Thyroid gland (tissue), 4 donors: ENCODE data around the gene GYG1. TPM values are rescaled to one million over a fixed set of nuclear protein-coding genes. Genes with fewer than 3 reads are reported as not detected.

Experiments used
- DNase-seq, 2 donors: peaks; one replicate each; pipeline ENCODE4 v3.0.0-alpha.2; 2019
- H3K27ac ChIP-seq, 3 donors: fragments of 200-600 bp; sonication (generic); 1 replicate in 2 of 3; 2 replicates in 1 of 3; pipeline ENCODE4 v1.5.1; 2016 to 2019; ENCODE audit warnings: mild to moderate bottlenecking in 1 of 3, moderate library complexity in 1 of 3
- H3K27me3 ChIP-seq: fragments of 200-600 bp; sonication (generic); one replicate; pipeline ENCODE4 v1.5.1; 2019
- H3K36me3 ChIP-seq, 2 donors: fragments of 200-600 bp; sonication (generic); one replicate each; pipeline ENCODE4 v1.5.1; 2016 to 2019
- H3K4me1 ChIP-seq, 2 donors: fragments of 200-600 bp; sonication (generic); one replicate each; pipeline ENCODE4 v1.5.1; 2017 to 2019
- H3K4me3 ChIP-seq, 3 donors: fragments of 200-600 bp; sonication (generic); replicated peaks in 1 of 3; 1 replicate in 2 of 3; 2 replicates in 1 of 3; pipeline ENCODE4 v1.5.1; 2016; ENCODE audit warnings: mild to moderate bottlenecking in 1 of 3
- H3K9me3 ChIP-seq: fragments of 200-600 bp; sonication (generic); one replicate; pipeline ENCODE4 v1.5.1; 2017
- CTCF ChIP-seq, 6 experiments: fragments of 200-600 bp in 3 of 6; fragments of 450-650 bp in 3 of 6; sonication (generic) in 3 of 6; IDR thresholded peaks; one replicate each; pipeline ENCODE4 v1.5.1; 2016 to 2019; ENCODE audit warnings: antibody characterized with exemption in 6 of 6, mild to moderate bottlenecking in 2 of 6, inconsistent platforms in 1 of 6, moderate library complexity in 1 of 6
- POLR2A ChIP-seq, 2 donors: fragments of 450-650 bp; IDR thresholded peaks; one replicate each; pipeline ENCODE4 v1.6.1; 2017; ENCODE audit warnings: antibody characterized with exemption in 2 of 2, mild to moderate bottlenecking in 2 of 2, moderate library complexity in 1 of 2
- WGBS, 2 donors: methylation state at CpG; one replicate each; pipeline ENCODE4 v1.1.5; 2017; 5-methylcytosine and 5-hydroxymethylcytosine counted together
- intact Hi-C: fragments of 100-400 bp; cut with DNase I; formaldehyde crosslinking; loops from one replicate; pipeline ENCODE4 v1.15.1; 2023
- total RNA-seq, 4 donors: library from RNA; depleted of rRNA; stranded (reverse); fragments of >200 nt; gene quantifications; one replicate each; pipeline ENCODE4 v1.2.3, GENCODE V29; 2016

The GYG1 gene
- total RNA-seq, 4 donors from 2014 or later = 26.4 to 86.3 (median 29.3) TPM

- Histone ChIP-seq H3K9me3 (no peaks in the 10 kb centered on the region), H3K36me3 (peaks cover 5 to 10% of the 10 kb centered on the region in 2 donors), H3K4me3 (no peak overlapping the region), H3K4me1 (peaks cover 0 to 3% of the 10 kb centered on the region in 2 donors), H3K27me3 (no peaks in the 10 kb centered on the region), H3K27ac (no peak overlapping the region)
- DNase-seq = no peak
- TF ChIP-seq CTCF (IDR thresholded peaks at IDR 0.05) (no peak), POLR2A (IDR thresholded peaks at IDR 0.05) (no peak)
- intact Hi-C loops = no loop called here
- 94 to 95% methylated on average over 4 of the region's 4 CpGs for WGBS, 2 donors
Observed at GRCh38 chr3:149019580-149019979, 28.2 kb downstream of the GYG1 start.

DNA sequence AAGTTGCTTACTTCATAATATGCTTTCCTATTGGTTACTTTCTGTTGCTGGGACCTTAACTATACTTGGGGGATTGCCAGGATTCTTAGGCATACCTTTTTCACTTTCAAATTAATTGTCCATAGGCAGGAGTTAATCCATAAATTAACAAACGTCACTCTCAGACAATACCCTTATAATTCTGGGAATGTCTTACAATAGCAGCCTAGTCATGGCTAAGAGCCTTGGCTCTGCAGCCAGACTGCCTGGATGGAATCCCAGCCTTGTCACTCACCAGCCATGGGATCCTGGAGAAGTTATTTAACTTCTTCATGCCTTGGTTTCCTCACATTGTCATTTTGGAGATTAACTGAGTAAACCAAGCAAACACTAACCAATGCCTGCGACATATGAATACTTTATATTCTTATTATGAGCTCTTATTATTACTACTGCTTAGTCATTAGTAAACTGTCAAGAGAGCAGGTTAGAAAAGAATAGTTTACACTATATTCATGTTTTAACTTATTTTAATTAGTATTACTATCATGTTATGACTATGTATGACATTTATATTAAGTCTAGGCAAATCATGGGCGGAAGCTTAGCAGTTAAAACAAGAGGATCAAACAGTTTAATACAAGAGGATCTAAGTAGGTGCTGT, 29.0 kb downstream of the GYG1 start:
- peaks cover 13 to 17% of the 10 kb centered on the region in 2 donors for H3K36me3 ChIP-seq
- peaks cover 0 to 3% of the 10 kb centered on the region in 2 donors for H3K4me1 ChIP-seq
- no peak for TF ChIP-seq CTCF (IDR thresholded peaks at IDR 0.05)
- TF ChIP-seq POLR2A (IDR thresholded peaks at IDR 0.05) = no peak
- H3K27me3 ChIP-seq = no peaks in the 10 kb centered on the region
- no peak overlapping the region for H3K4me3 ChIP-seq
- H3K9me3 ChIP-seq = no peaks in the 10 kb centered on the region
- DNase-seq = no peak
- H3K27ac ChIP-seq = no peak overlapping the region
- WGBS, 2 donors = 82 to 83% methylated on average over 3 of the region's 3 CpGs
- intact Hi-C loops = no loop called here

DNA sequence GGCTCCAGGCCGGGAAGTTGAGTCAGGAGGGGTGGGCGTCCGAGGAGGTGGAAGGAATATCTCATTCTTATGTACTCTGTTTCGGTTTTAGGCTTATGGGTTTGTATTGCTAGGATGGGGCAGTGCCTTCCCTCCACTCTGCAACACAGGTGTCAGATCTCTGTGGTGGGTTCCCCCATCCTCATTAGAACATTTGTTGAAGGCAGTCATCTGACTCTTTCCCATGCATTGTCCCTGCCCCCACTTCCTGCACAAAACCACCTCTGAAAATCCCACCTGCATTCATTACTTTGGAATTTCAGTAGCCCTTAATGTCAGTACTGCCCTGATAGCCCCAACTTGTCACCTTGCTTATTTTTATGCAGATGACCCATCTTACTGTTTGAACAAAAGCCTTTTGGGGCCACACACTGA, 29.5 kb downstream of the GYG1 start:
- peaks cover 0 to 3% of the 10 kb centered on the region in 2 donors for H3K4me1 ChIP-seq
- DNase-seq = no peak
- H3K4me3 ChIP-seq = no peak overlapping the region
- H3K27ac ChIP-seq = no peak overlapping the region
- H3K27me3 ChIP-seq = no peaks in the 10 kb centered on the region
- WGBS, 2 donors = 75 to 94% methylated on average over 4 of the region's 4 CpGs
- no peaks in the 10 kb centered on the region for H3K9me3 ChIP-seq
- H3K36me3 ChIP-seq = peaks cover 14 to 19% of the 10 kb centered on the region in 2 donors
- TF ChIP-seq CTCF (IDR thresholded peaks at IDR 0.05) (no peak), POLR2A (IDR thresholded peaks at IDR 0.05) (no peak)
- intact Hi-C loops = no loop called here

- H3K4me1 ChIP-seq = peaks cover 0 to 3% of the 10 kb centered on the region in 2 donors
- H3K27ac ChIP-seq = no peak overlapping the region
- no peaks in the 10 kb centered on the region for H3K9me3 ChIP-seq
- TF ChIP-seq POLR2A (IDR thresholded peaks at IDR 0.05) (no peak), CTCF (IDR thresholded peaks at IDR 0.05) (no peak)
- no peak overlapping the region for H3K4me3 ChIP-seq
- DNase-seq = no peak
- WGBS, 2 donors = 44 to 52% methylated on average over 1 of the region's 1 CpG
- intact Hi-C loops = no loop called here
- H3K27me3 ChIP-seq = no peaks in the 10 kb centered on the region
- H3K36me3 ChIP-seq = peaks cover 14 to 19% of the 10 kb centered on the region in 2 donors
Observed at GRCh38 chr3:149021830-149022229, 30.5 kb downstream of the GYG1 start.

- H3K27ac ChIP-seq = no peak overlapping the region
- peaks cover 19 to 28% of the 10 kb centered on the region in 2 donors for H3K36me3 ChIP-seq
- H3K4me3 ChIP-seq = no peak overlapping the region
- WGBS, 2 donors = 90 to 97% methylated on average over 3 of the region's 3 CpGs
- TF ChIP-seq CTCF (IDR thresholded peaks at IDR 0.05) (no peak), POLR2A (IDR thresholded peaks at IDR 0.05) (no peak)
- H3K9me3 ChIP-seq = no peaks in the 10 kb centered on the region
- no peak for DNase-seq
- H3K27me3 ChIP-seq = no peaks in the 10 kb centered on the region
- intact Hi-C loops = no loop called here
- H3K4me1 ChIP-seq = no peaks in the 10 kb centered on the region
Observed at GRCh38 chr3:149023951-149024350, 32.6 kb downstream of the GYG1 start.
